Suppressor macrophage (primary cell): ENCODE results near the gene CBFB.

Source experiments
- DNase-seq, 4 experiments: peaks; one replicate each; pipeline ENCODE4 v3.0.0-alpha.2; 2020 to 2022

Gene CBFB

DNA sequence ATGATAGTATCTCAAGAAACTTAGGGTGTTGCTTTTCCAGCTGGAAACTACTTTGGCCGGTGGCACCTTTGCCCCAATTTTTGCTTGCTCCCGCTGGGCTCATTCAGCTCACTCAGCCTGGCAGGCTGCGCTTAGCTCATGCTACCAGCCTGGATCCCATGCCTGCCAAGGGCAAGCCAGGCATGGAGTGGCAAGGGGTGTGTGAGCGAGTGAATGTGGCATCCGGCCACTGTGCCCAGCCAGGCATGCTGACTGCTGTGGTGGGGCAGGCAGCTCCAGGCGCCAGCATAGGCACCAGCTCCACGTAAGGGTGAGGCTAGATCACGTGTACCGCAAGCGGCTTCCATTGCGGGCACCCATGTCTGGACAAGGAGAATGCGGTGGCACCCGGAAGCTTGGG is 112.4 kb downstream of the CBFB start:
- DNase-seq = no peak

DNA sequence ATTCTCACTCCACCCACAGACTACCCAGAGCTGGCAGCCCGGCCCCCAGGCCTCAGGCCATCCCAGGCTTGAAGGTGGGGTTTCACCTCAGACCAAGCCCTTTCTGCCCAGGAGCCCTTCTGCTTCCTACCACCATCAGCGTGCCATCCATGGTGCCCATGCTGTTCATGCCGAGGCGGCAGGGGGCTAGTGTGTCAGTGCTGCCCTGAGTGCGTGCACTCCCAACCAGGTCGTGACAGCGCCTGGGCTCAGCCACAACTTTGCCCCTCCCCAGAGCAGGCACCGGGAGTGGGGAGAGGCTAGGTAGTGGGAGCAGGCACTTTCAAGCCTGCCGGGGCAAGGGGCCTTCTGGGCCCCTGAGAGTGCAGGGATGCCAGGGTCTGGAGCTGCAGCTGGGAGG is 113.4 kb downstream of the CBFB start:
- DNase-seq = no peak

DNA sequence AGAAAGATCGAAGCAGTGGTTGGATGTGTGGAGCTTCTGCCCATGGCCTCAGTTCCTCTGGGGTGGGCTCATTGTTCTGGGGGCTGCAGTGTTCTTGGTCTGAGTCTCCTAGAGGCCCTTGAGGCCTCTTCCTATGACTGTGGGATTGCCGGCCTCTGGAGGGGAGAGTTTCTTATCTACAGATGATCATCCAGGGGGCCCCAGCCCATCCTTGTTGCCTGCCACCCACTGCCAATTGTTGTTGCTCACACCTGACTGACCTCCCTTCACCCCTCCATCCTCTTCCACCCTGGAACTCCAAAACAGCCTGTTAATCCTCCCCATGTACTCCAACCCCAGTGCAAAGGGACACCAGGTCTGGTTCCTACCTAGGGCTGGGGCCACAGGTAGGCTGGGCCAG is 116.0 kb downstream of the CBFB start:
- no peak for DNase-seq

DNA sequence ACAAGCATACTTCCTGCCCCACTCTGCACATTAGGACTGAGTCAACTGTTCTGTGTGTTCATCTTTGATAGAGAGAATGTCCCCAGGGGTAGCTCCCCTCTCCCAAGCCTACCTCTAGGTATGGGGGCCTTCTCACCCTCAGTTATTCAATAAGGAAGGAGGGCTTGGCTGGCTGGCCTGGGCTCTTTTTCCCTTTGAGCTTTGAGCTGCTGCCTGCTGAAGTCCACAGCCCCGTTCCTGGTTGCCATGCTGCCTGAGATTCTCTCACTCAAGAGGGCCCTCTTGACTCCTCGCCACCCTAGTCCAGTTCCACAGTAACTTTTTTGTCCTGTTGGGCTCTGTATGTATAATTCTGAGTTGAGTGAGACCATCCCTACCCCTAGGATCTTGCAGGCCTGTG is 116.8 kb downstream of the CBFB start:
- DNase-seq = no peak

DNA sequence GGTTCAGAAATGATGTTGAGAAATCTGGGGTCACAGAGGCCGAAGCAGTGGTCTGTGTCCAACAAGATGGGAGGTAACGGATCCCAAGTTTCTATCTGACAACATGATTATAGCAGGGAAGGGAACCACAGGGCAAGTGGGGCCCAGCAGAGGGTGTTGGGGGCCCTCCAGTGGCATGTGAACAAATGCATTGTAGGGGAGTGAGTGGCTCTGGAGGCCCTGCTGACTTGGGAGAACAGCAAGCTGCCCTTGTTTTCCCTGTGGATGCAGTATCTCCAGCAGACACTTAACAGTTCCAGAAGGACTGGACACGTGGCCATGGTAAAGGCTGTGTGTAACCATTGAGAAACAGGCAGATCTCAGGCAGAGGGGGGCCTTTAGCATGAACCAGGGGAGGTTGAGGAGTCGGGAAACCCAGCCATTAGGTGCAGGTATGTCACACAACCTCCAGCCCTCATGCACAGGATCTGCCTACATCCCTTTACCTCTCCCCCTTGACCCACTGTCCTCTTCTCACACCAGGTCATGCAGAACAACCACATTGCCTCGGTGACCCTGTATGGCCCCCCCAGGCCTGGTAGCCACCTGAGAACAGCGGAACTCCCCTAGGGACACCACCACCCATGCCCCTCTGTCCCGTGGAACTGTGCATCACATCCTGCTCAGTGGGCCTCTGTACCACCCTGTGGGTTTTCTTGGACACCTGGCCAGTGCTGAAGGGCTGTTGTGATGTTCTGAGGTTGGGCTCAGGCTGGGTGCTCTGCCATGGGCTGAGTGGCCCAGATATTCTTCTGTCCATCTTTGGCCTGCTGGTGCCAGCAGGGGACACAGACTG is 117.8 kb downstream of the CBFB start:
- DNase-seq = no peak

DNA sequence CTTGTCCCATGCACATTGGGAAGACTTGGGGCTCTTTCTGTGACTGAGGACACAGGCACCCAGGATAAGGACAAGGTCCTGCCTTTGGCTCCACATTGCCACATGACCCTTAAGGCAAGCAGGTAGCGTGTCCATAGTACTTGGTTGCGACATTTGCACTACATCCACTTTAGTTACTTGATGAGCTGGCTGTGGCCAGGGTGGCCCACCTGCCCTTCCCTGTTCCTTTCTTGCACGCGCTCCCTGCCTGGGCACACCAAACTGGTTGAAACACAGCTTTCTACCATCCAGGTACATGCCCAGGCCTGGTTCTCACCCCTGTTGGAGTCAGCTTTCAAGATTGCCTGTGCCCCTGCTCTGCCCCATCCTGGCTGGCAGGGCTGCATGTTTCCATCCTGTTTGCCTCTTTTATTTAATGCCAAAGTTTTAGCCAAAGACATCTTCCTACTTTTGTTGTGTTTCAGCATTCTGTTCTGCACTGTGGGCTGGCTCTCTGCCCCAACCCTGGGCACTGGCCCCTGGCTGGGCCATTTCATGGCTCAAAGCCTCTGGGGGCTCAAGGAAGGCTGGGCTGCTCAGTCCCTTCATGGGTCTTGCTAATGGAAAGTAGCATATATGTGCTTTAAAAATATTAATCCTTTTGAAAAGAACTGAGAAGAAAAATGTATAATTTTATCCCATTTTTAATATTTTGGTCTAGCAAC is 118.6 kb downstream of the CBFB start:
- DNase-seq = no peak

DNA sequence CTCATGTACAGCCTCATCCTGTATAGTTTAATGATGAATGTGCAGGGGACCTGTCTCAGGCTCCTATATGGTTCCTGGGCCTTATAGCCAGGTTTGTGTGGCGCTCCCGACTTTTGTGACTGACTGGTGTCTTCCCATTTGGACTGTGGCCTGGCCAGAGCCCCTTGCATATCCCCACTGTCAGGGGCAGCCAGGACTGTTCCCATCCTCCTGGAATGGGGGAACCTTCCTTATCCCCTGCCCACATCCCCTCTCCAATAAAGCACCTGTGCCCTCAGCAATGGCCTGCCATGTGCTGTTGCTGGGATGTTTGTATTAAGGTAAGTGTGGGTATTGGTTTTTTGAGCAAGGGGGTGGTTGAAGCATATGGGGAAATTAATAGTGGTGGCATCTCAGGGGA is 119.3 kb downstream of the CBFB start:
- no peak for DNase-seq

DNA sequence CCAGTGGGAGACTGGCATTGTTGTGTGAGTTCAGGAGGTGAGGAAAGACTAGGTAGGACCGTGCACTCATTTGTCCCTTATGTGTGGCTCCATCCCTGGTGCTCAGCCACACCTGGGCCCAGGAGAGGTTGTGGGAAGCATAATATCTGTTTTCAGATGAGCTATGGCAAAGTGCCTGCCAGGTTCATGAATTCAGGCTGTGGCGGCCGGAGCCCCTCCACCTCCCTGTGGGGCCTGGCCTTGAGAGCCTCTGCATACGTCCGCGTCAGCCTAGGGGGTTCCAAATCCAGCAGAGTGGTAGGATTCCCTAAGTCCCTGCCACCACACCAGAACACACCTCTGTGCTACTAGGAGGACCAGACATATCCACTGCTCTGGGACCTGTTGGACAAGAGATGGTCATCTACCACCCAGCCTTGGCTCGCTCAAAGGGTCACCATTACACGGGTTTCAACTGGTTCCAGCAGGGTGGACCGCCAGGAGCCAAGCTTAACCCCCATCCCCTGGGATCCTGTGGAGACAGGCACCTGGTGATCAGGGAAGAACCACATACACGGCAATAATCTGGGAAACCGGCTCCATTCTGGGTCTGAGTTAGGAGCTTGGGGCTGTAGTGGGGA is 119.8 kb downstream of the CBFB start:
- DNase-seq = no peak

DNA sequence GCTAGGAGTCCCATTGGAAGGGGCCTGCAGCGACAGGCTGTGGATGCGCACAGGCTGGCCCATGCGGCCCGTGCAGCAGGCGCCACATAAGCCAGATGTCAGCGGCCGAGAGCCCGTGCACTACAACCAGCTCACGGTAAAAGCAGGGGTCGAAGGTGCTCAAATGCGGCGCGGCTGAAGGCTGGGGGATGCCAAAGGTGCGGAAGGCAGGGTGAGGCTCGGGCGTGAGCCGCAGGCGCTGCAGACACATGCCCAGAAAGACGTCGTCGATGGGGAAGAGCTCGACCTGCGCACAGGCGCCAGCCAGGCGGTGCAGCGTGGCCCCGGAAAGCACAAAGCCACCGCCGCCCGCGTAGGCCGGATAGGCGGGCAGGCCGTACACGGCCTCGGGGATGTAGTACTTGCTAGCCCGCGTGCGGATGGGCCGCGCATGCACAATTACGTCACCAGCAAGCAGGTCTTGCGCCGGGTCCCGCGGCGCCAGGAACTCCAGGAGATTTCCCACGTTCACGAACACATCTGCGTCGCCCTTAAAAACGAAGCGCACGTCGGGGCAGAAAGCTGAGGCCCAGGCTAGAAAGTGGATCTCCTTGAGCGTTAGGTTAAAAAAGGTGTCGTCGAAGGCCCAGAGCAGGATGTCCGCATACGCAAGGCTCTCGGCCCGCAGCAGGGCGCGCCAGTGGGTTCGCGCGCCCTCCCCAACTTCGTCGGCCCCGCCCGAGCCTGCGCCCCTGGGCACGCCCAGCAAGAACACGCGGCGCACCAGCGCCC is 120.5 kb downstream of the CBFB start:
- DNase-seq = no peak

DNA sequence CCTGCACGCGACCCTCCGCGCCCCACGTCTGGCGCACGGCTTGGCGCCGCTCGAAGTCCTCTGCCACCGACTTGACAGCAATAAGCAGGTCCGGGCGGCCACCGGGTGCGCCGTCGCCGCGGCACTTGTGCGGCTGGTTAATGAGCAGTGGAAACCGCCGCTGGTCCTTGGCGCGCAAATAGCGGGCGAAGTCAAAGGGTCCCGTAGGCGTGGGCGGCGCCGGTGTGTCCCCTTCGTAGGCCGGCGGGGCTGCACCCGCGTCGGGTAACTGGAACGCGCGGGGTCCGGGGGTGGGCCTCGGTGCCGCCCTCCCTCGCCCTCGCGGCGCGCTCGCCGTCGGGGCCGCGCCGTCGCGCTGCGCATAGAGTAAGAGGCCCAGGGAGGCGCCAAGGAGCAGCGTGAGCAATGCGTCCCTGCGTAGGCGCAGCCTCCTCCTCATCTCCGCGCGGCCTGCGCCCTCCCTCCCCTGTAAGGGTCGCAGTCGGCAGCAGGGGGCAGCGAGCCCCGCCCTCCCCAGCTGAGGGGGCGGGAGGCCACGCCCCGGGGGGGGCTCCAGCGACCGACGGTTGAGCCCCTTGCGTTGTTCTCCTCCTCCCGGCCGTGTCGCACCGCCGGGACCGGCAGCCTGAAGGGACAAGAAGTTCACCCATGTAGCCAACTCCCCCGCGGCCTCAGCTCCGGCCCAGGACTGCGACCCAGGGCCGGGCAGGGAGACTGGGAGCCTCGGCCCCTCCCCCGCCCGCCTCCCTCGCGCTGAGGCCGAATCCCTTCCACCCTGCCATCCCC is 121.3 kb downstream of the CBFB start:
- peak in 3 of 4 experiments; percentile 45 to 70 (median 61) for DNase-seq
